HG03457 (cell line): Measurements from ENCODE around the gene APCDD1L.
"Not testable (repeated sequence)": the region's sequence is repeated elsewhere in the genome, so short reads cannot be mapped to it uniquely, and the experiment has no call there.

ENCODE experiments used
- ATAC-seq: cut with Tn5 transposase; IDR thresholded peaks from one replicate; pipeline ENCODE4 v1.9.1; 2021; ENCODE audit warnings: moderate number of reproducible peaks; ENCODE audit not compliant: unreplicated experiment

APCDD1L gene

GRCh38 chr20:58545565-58546415, 30.6 kb upstream of the APCDD1L start:
- no peak for ATAC-seq

- no peak for ATAC-seq
These were observed 29.7 kb upstream of the APCDD1L start for GRCh38 chr20:58544891-58545290.

GRCh38 chr20:58544286-58544685, 29.1 kb upstream of the APCDD1L start:
- no peak for ATAC-seq

GRCh38 chr20:58543274-58543673, 28.1 kb upstream of the APCDD1L start:
- no peak for ATAC-seq

GRCh38 chr20:58542411-58543095, 27.4 kb upstream of the APCDD1L start:
- ATAC-seq: no peak

- not testable (repeated sequence) for ATAC-seq
These were observed 26.8 kb upstream of the APCDD1L start for GRCh38 chr20:58542034-58542410.

- no peak for ATAC-seq
These were observed 23.6 kb upstream of the APCDD1L start for GRCh38 chr20:58538752-58539151.

- no peak for ATAC-seq
These were observed 22.6 kb upstream of the APCDD1L start for GRCh38 chr20:58537831-58538230.

- ATAC-seq: no peak
These were observed 21.1 kb upstream of the APCDD1L start for GRCh38 chr20:58536289-58536688.

- ATAC-seq: no peak
These were observed 16.5 kb upstream of the APCDD1L start for GRCh38 chr20:58531657-58532056.

- ATAC-seq: no peak
These were observed 15.9 kb upstream of the APCDD1L start for GRCh38 chr20:58531063-58531462.

- ATAC-seq: no peak
These were observed 13.2 kb upstream of the APCDD1L start for GRCh38 chr20:58528412-58528811.

GRCh38 chr20:58526411-58526810, 11.2 kb upstream of the APCDD1L start:
- no peak for ATAC-seq

- no peak for ATAC-seq
These were observed 9.6 kb upstream of the APCDD1L start for GRCh38 chr20:58524814-58525213.

- no peak for ATAC-seq
These were observed 8.7 kb upstream of the APCDD1L start for GRCh38 chr20:58523971-58524315.

GRCh38 chr20:58523072-58523970, 8.1 kb upstream of the APCDD1L start:
- ATAC-seq: no peak

- no peak for ATAC-seq
These were observed 7.5 kb upstream of the APCDD1L start for GRCh38 chr20:58522666-58523065.

GRCh38 chr20:58521763-58522162, 6.6 kb upstream of the APCDD1L start:
- ATAC-seq: no peak

GRCh38 chr20:58519940-58520712, 4.9 kb upstream of the APCDD1L start:
- no peak for ATAC-seq

- ATAC-seq: no peak
These were observed 3.8 kb upstream of the APCDD1L start for GRCh38 chr20:58518896-58519593.
